ENCODE measurements around the gene SLC12A7. TPM values are rescaled to one million over a fixed set of nuclear protein-coding genes. Genes with fewer than 3 reads are reported as not detected.

SLC12A7 gene
- total and polyA plus RNA-seq, 2 of the 13 experiments (the other 11 are each of a cell fraction or from before 2014, with no cell fraction given) = 14.0 to 18.5 TPM

DNA sequence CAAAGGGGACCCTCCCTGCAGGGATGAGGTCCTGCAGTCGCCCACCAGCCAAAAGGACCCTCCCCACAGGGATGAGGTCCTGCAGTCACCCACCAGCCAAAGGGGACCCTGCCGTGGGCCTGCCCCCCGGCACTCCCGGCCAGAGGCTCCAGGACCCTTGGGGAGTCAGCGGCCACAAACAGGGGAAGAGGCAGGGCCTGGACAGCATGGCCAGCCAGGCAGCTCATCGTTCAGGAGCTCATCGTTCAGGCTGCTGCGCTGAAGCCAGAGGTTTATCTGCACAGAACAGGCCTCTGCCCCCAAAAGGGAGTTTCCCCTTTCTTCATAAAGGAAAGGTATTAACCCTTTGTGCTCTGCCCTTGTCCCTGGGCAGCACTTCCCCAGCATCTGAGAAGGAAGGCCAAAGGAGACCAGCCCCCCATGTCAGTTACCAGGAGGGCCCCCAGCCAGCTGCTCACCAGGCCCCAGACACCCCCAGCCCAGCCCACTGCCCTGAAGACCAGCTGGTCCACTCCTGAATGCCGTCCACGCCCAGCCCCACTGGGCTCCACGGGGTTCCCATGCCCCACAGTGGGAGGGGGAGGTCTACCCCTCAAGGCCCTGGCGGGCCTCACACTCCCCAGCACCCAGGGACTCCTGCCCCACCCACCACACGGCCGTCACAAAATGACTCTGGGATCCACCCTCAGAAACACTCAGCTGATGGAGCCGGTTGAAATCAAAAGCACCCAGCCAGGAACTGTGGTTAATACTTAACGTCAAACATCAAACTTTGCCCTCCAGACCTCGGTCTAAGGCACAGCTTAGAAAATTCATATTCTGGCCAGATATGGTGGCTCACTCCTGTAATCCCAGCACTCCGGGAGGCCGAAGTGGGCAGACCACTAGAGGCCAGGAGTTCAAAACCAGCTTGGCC is 6.3 kb downstream of the SLC12A7 start (continued):
- TF ChIP-seq, protein P1, sequence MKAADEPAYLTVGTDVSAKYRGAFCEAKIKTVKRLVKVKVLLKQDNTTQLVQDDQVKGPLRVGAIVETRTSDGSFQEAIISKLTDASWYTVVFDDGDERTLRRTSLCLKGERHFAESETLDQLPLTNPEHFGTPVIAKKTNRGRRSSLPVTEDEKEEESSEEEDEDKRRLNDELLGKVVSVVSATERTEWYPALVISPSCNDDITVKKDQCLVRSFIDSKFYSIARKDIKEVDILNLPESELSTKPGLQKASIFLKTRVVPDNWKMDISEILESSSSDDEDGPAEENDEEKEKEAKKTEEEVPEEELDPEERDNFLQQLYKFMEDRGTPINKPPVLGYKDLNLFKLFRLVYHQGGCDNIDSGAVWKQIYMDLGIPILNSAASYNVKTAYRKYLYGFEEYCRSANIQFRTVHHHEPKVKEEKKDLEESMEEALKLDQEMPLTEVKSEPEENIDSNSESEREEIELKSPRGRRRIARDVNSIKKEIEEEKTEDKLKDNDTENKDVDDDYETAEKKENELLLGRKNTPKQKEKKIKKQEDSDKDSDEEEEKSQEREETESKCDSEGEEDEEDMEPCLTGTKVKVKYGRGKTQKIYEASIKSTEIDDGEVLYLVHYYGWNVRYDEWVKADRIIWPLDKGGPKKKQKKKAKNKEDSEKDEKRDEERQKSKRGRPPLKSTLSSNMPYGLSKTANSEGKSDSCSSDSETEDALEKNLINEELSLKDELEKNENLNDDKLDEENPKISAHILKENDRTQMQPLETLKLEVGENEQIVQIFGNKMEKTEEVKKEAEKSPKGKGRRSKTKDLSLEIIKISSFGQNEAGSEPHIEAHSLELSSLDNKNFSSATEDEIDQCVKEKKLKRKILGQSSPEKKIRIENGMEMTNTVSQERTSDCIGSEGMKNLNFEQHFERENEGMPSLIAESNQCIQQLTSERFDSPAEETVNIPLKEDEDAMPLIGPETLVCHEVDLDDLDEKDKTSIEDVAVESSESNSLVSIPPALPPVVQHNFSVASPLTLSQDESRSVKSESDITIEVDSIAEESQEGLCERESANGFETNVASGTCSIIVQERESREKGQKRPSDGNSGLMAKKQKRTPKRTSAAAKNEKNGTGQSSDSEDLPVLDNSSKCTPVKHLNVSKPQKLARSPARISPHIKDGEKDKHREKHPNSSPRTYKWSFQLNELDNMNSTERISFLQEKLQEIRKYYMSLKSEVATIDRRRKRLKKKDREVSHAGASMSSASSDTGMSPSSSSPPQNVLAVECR (CRISPR knock-in tag; IDR thresholded peaks at IDR 0.05; ENCODE audit: borderline replicate concordance) = peak; percentile 77; the same call in 1 of the 2 replicates
- TF ChIP-seq FOXA1 (IDR thresholded peaks at IDR 0.05) (no peak), FOXA1 (CRISPR knock-in tag; IDR thresholded peaks at IDR 0.05) (peak; percentile 11; the same call in 1 of the 2 replicates), ZNF891 (CRISPR knock-in tag; IDR thresholded peaks at IDR 0.05) (no peak), TCF7 (IDR thresholded peaks at IDR 0.05; ENCODE audit: low read depth) (peak; percentile 87), ZNF282 (IDR thresholded peaks at IDR 0.05; ENCODE audit: partially characterized antibody) (no peak), ZSCAN29 (CRISPR knock-in tag; conservative IDR thresholded peaks at IDR 0.05) (peak; percentile 18; the same call in 1 of the 2 replicates), SKI (IDR thresholded peaks at IDR 0.05; ENCODE audit: partially characterized antibody) (peak; percentile 42), FOXP1 (IDR thresholded peaks at IDR 0.05) (no peak), FOXP1 (CRISPR knock-in tag; IDR thresholded peaks at IDR 0.05) (peak; percentile 10; the same call in 1 of the 2 replicates), ZFYVE20 (CRISPR knock-in tag; IDR thresholded peaks at IDR 0.05; ENCODE audit: borderline replicate concordance, low read depth) (no peak)
- TF ChIP-seq, protein P2, sequence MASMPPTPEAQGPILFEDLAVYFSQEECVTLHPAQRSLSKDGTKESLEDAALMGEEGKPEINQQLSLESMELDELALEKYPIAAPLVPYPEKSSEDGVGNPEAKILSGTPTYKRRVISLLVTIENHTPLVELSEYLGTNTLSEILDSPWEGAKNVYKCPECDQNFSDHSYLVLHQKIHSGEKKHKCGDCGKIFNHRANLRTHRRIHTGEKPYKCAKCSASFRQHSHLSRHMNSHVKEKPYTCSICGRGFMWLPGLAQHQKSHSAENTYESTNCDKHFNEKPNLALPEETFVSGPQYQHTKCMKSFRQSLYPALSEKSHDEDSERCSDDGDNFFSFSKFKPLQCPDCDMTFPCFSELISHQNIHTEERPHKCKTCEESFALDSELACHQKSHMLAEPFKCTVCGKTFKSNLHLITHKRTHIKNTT (CRISPR knock-in tag; IDR thresholded peaks at IDR 0.05) = no peak
- TF ChIP-seq, protein P3, sequence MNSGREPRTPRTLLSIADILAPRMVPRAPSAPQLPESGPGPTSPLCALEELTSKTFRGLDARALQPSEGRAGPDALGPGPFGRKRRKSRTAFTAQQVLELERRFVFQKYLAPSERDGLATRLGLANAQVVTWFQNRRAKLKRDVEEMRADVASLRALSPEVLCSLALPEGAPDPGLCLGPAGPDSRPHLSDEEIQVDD (CRISPR knock-in tag; IDR thresholded peaks at IDR 0.05; ENCODE audit: borderline replicate concordance) = no peak
- TF ChIP-seq, protein P4, sequence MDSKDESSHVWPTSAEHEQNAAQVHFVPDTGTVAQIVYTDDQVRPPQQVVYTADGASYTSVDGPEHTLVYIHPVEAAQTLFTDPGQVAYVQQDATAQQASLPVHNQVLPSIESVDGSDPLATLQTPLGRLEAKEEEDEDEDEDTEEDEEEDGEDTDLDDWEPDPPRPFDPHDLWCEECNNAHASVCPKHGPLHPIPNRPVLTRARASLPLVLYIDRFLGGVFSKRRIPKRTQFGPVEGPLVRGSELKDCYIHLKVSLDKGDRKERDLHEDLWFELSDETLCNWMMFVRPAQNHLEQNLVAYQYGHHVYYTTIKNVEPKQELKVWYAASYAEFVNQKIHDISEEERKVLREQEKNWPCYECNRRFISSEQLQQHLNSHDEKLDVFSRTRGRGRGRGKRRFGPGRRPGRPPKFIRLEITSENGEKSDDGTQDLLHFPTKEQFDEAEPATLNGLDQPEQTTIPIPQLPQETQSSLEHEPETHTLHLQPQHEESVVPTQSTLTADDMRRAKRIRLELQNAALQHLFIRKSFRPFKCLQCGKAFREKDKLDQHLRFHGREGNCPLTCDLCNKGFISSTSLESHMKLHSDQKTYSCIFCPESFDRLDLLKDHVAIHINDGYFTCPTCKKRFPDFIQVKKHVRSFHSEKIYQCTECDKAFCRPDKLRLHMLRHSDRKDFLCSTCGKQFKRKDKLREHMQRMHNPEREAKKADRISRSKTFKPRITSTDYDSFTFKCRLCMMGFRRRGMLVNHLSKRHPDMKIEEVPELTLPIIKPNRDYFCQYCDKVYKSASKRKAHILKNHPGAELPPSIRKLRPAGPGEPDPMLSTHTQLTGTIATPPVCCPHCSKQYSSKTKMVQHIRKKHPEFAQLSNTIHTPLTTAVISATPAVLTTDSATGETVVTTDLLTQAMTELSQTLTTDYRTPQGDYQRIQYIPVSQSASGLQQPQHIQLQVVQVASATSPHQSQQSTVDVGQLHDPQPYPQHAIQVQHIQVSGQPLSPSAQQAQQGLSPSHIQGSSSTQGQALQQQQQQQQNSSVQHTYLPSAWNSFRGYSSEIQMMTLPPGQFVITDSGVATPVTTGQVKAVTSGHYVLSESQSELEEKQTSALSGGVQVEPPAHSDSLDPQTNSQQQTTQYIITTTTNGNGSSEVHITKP (CRISPR knock-in tag; IDR thresholded peaks at IDR 0.05; ENCODE audit: low read depth) = 0 out of 2 replicates have a peak, but pooled peaks have one; percentile 20
- TF ChIP-seq, protein P5, sequence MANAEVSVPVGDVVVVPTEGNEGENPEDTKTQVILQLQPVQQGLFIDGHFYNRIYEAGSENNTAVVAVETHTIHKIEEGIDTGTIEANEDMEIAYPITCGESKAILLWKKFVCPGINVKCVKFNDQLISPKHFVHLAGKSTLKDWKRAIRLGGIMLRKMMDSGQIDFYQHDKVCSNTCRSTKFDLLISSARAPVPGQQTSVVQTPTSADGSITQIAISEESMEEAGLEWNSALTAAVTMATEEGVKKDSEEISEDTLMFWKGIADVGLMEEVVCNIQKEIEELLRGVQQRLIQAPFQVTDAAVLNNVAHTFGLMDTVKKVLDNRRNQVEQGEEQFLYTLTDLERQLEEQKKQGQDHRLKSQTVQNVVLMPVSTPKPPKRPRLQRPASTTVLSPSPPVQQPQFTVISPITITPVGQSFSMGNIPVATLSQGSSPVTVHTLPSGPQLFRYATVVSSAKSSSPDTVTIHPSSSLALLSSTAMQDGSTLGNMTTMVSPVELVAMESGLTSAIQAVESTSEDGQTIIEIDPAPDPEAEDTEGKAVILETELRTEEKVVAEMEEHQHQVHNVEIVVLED (CRISPR knock-in tag; IDR thresholded peaks at IDR 0.05; ENCODE audit: borderline replicate concordance) = no peak
- TF ChIP-seq, protein P6, sequence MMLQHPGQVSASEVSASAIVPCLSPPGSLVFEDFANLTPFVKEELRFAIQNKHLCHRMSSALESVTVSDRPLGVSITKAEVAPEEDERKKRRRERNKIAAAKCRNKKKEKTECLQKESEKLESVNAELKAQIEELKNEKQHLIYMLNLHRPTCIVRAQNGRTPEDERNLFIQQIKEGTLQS (CRISPR knock-in tag; IDR thresholded peaks at IDR 0.05) = peak; percentile 17; the same call in 1 of the 2 replicates
